ENCODE measurements around the gene ARMC5.
"Not testable (repeated sequence)": the region's sequence is repeated elsewhere in the genome, so short reads cannot be mapped to it uniquely, and the experiment has no call there.

The ARMC5 gene

GRCh38 chr16:31439519-31439918, 19.8 kb upstream of the ARMC5 start:
- no peak for DNase-seq (ENCODE audit: extremely low spot score)
- CTCF ChIA-PET: interaction anchor here (2.1 to 8.2 kb wide), 4 partner anchors 9 to 455 kb away, joined by 6 to 105 read pairs (median 9); partner anchors contain the start of genes ARMC5 and HSD3B7
- TF ChIP-seq CTCF (IDR thresholded peaks at IDR 0.05; ENCODE audit: control extremely low read depth, extremely low read depth, low read depth, missing control alignments): no peak
- POLR2A ChIA-PET: interaction anchor here (0.9 kb wide), 1 partner anchor 256 kb away, joined by 3 read pairs; no protein-coding TSS in a partner anchor

GRCh38 chr16:31440516-31441184, 18.7 kb upstream of the ARMC5 start:
- POLR2A ChIA-PET: interaction anchor here (0.9 kb wide), 1 partner anchor 257 kb away, joined by 3 read pairs; no protein-coding TSS in a partner anchor
- no peak for TF ChIP-seq CTCF (IDR thresholded peaks at IDR 0.05; ENCODE audit: control extremely low read depth, extremely low read depth, low read depth, missing control alignments)
- CTCF ChIA-PET: interaction anchor here (0.9 to 8.2 kb wide), 8 partner anchors 10 to 456 kb away, joined by 3 to 105 read pairs (median 6); partner anchors contain the start of genes ARMC5, HSD3B7 and RUSF1
- DNase-seq (ENCODE audit: extremely low spot score): no peak

- ChIA-PET CTCF (interaction anchor here (0.7 to 8.2 kb wide), 19 partner anchors 10 to 535 kb away, joined by 3 to 105 read pairs (median 4); partner anchors contain the start of genes ARMC5, COX6A2, HSD3B7 and PYCARD), POLR2A (interaction anchor here (1.0 kb wide), 1 partner anchor 10 kb away, joined by 3 read pairs; no protein-coding TSS in a partner anchor)
- no peak for TF ChIP-seq CTCF (IDR thresholded peaks at IDR 0.05; ENCODE audit: control extremely low read depth, extremely low read depth, low read depth, missing control alignments)
- DNase-seq (ENCODE audit: extremely low spot score): no peak
Measured at GRCh38 chr16:31441956-31442355, 17.3 kb upstream of the ARMC5 start.

GRCh38 chr16:31445931-31446330, 13.4 kb upstream of the ARMC5 start:
- CTCF ChIA-PET: interaction anchor here (3.7 to 8.2 kb wide), 2 partner anchors 13 to 462 kb away, joined by 28 to 105 read pairs; partner anchors contain the start of genes ARMC5 and HSD3B7
- DNase-seq (ENCODE audit: extremely low spot score); POLR2A ChIA-PET: not testable (repeated sequence)

- ChIA-PET CTCF (interaction anchor here (1.0 to 2.0 kb wide), 6 partner anchors 8 to 417 kb away, joined by 3 to 14 read pairs (median 4); partner anchors contain the start of genes ARMC5 and ZNF843), POLR2A (interaction anchor here (0.8 kb wide), 1 partner anchor 9 kb away, joined by 3 read pairs; the partner anchor contains the start of gene ZNF843)
- no peak for DNase-seq (ENCODE audit: extremely low spot score)
- TF ChIP-seq CTCF (IDR thresholded peaks at IDR 0.05; ENCODE audit: control extremely low read depth, extremely low read depth, low read depth, missing control alignments): no peak
Measured at GRCh38 chr16:31451201-31451600, 8.1 kb upstream of the ARMC5 start.

- peak; percentile 13 for TF ChIP-seq CTCF (IDR thresholded peaks at IDR 0.05; ENCODE audit: control extremely low read depth, extremely low read depth, low read depth, missing control alignments)
- ChIA-PET POLR2A (interaction anchor here (0.8 kb wide), 1 partner anchor 9 kb away, joined by 3 read pairs; the partner anchor contains the start of gene ZNF843), CTCF (interaction anchor here (1.0 to 2.0 kb wide), 6 partner anchors 8 to 416 kb away, joined by 3 to 14 read pairs (median 4); partner anchors contain the start of genes ARMC5 and ZNF843)
- DNase-seq (ENCODE audit: extremely low spot score): no peak
Measured at GRCh38 chr16:31451681-31452351, 7.5 kb upstream of the ARMC5 start.
